Stimulated activated CD4-positive, alpha-beta T cell treated with anti-CD3 and anti-CD28 coated beads, Interleukin-2, amount 100 ng/mL, for 4 hours (primary cell): Measurements from ENCODE around the gene HAND1.

Source experiments
- DNase-seq: peaks from one replicate; pipeline ENCODE4 v3.0.0-alpha.2; 2020; ENCODE audit warnings: low read depth

Gene HAND1

GRCh38 chr5:154478752-154479159 lies 729 bp upstream of the HAND1 start:
- DNase-seq = no peak

DNA sequence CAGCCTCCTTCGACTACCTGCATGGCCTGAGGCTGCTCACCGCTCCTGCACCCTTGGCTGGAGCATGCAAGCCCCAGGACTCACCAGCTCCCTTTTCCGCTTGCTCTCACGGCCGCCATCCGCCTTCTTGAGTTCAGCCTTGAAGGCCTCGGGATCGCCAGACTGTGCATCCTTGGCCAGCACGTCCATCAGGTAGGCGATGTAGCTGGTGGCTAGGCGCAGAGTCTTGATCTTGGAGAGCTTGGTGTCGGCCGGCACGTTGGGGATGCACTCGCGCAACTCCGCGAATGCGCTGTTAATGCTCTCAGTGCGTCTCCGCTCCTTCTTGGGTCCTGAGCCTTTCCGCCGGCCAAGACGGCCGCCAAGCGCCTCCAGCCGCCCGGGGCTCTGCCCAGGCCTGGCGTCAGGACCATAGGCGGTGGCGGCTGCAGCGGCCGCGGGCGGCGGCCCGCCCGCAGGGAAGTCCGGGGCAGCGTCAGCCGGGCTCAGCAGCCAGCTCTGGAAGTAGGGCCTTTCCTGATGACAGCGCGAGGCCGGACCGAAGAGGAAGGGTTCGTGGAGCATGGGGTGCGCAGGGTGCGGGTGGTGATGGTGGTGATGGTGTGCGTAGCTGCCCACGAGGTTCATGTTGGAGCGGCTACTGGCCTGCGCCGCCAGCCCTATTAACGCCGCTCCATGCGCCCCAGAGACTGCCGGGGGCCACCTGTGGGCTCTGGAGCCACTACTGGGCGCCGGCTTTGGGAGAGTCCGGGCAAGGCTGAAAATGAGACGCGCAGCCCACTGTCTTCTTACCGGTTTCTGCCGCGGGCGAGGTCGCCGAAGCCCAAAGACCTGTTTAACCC lies 424 bp downstream of the HAND1 start:
- no peak for DNase-seq

DNA sequence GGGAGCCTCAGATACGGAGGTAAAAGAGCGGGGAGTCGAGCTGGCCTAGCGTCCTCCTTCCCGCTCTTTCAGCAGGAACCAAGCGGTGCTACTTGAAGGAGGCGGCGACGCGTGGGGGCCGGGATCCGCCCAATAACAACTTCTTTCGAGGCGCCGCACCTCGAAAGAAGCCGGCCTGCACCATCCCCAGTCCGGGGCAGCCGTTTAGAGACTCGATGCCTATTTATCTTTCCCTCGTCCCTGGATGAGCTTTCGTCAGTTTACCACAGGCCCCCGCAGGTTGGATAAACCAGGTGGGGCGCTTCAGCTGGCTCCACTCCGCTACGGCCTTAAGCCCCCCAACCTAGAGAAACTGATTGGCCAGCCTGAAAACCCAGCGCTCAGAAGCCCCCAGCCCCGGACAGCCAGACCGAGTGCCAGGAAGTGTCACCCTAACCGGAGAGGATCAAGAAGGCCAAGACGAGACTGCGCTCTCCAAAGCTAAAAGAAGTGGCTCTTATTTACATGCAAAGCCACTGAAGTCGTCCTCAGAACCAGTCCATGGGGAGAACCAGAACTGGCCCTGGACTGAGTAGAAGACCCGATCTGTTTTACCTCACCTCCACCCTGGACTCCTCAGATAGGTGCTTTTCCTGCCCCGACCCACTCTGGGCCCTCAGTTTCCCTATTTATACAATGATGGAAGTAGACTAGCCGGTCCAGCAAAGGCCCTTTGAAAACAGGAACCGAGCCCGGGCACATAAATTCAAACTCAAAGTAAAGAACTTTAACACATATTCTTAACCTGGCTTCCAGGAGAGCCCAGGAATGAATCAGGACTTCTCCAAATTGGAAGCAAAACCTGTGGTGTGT lies 1.4 kb downstream of the HAND1 start:
- DNase-seq = no peak

DNA sequence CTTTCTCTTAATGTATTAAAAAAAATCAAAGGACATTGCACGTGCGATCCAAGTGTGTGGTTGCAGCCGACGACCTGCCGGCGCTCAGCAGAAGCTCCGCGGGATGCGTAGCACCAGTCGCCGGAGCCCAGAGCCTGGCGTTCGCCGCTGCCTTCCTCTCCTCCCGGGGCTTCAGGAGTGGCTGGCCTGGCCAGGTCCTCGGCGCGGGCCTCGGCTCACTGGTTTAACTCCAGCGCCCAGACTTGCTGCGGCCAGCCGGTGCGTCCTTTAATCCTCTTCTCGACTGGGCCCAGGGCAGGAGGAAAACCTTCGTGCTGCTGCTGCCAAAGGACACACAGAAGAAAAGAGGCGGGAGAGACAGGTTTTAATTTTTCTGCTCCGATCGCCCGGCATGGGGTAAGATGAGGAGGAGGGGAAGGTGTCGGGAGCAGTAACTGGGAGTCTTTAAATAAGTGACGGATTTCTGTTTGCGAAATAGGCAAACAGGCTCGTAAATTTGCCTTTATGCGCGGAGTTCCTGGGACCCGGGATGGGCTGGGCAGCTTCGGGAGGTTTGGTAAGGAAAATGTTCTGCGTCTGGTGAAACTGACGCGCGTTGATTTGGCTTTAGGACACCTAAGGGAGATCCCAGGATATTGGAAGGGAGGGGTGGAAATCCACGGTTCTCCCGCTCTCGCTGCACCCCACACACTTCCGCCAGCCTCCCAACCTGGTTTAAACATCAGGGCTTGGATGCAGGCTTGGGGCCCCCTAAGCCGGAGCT lies 2.3 kb downstream of the HAND1 start:
- DNase-seq = no peak

- DNase-seq = no peak
Measured at GRCh38 chr5:154474396-154475334, 3.4 kb downstream of the HAND1 start.

GRCh38 chr5:154473581-154474283 lies 4.3 kb downstream of the HAND1 start:
- DNase-seq = no peak

GRCh38 chr5:154472871-154473580 lies 5.0 kb downstream of the HAND1 start:
- no peak for DNase-seq

- no peak for DNase-seq
Measured at GRCh38 chr5:154470947-154471870, 6.8 kb downstream of the HAND1 start.

GRCh38 chr5:154470137-154470536 lies 7.9 kb downstream of the HAND1 start:
- DNase-seq = no peak

- DNase-seq = peak; percentile 49
Measured at GRCh38 chr5:154467655-154468354, 10.2 kb downstream of the HAND1 start.

DNA sequence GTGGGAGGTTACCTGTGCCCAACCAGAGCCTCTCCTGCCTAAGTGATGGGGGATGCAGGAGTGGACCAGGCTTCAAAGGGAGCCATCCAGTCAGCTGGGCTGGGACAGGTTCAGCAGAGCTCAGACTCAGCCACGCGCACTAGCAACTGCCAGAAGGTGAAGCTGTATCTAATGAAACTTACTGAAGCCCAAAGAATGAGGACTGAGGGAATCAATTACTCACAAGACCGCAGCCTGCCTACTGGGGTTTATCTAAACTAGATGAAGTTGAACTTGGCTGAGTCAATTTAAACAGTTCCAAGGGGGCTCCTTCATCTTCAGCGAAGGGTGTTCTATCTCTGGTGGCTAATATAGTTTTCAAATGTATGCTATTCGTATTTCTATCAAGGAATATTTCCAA lies 11.4 kb downstream of the HAND1 start:
- DNase-seq = no peak

GRCh38 chr5:154466147-154466546 lies 11.9 kb downstream of the HAND1 start:
- no peak for DNase-seq

GRCh38 chr5:154465169-154465568 lies 12.9 kb downstream of the HAND1 start:
- DNase-seq = no peak

DNA sequence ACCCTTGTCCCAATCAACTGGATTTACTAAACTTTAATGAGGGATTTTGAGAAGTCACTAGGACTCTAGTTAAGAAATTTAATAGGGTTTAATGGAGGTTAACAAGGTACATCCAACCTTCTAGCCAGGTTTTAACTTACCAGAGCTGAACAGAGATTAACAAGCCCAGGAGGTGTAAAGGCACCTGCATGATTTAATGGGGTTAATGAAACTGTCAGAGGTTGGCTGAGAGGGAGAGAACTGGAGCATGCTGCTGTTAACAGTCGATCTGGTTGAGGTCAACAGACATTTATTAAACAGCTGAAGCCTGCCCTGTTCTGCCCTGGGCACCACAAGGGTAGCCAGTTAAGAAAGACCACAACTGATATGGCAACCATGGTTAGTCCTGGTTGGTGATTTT lies 13.6 kb downstream of the HAND1 start:
- no peak for DNase-seq

DNA sequence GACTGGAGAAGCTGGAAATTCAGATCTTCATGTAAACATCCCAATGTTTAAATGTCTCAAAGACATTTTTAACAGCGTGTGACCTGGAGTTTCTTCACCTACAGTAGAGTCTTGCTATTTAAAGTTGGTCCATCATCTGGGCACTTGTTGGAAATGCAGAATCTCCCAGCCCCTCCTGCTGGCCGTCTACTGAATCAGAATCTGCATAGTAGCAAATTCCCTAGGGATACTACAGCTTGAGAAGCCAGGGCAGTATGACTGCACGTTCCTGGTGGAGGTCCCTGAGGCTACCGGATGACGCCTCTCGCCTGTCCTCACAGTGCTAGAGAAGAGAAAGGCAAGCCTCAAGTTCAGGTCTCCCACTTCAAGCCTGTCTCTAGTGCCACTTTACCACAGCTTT lies 16.5 kb downstream of the HAND1 start:
- DNase-seq = no peak

DNA sequence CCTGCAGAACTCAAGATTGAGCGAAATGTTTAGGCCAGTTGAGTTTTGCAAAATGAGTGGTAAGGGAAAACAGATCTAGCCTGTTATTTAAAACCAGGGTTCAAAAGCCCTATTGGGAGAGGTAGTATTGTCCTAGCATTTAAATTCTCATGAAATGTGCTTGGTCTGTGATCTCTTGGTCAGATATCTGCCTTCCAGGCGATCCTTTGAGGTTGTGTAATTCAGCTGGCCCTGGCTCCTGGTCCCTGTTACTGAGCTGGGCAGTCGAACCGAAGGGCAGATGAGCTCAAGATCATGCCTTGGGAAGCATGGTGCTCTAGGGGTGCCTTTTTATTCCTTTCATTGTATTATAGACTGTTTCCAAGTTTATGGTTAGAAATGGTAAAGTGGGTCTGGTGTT lies 17.9 kb downstream of the HAND1 start:
- DNase-seq = no peak

DNA sequence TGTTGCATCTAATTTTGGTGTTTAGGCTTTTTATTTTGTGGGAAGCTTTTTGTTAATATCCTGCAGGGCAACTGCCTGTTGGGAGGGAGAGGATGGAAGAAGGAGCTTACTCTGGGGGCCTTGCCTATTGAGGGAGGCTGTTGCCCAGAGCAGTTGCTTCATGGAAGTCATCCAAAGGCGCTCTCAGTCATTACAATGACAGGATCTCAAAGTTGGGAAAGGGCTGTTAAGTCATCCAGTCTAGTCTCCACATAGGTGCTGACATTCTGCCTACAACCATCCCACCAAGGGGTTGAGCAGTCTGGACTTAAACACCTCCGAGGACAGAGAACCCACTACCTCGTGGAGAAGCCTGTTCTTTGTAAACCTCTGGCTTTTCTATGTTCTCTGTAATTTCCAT lies 19.0 kb downstream of the HAND1 start:
- DNase-seq = no peak

GRCh38 chr5:154456540-154456939 lies 21.5 kb downstream of the HAND1 start:
- DNase-seq = no peak
